ENCODE results near the gene KLC3. TPM values are rescaled to one million over a fixed set of nuclear protein-coding genes. Genes with fewer than 3 reads are reported as not detected.
A peak's percentile ranks its signal among the peaks of the same experiment; 100 is the strongest.

KLC3 gene
- total RNA-seq, 1 experiment from 2014 or later = 23.4 TPM

GRCh38 chr19:45305007-45305406 lies 35.5 kb upstream of the KLC3 start:
- Histone ChIP-seq H4K20me1 (ENCODE audit: low read length) (no peaks in the 10 kb centered on the region), H3K27ac (ENCODE audit: low read length) (no peak overlapping the region), H3K4me2 (ENCODE audit: low read length) (no peak overlapping the region), H3K4me3 (ENCODE audit: low read length) (no peak overlapping the region), H3K9me3 (ENCODE audit: low read length) (no peaks in the 10 kb centered on the region), H2AFZ (ENCODE audit: low read length) (no peak overlapping the region), H3K9ac (ENCODE audit: low read length) (no peak overlapping the region), H3K4me1 (ENCODE audit: insufficient read depth, low read length) (no peaks in the 10 kb centered on the region), H3K9me2 (replicated peaks; ENCODE audit: low read length) (no peaks in the 10 kb centered on the region), H3K27me3 (ENCODE audit: low read length) (no peaks in the 10 kb centered on the region), H3F3A (ENCODE audit: low read length, unreplicated experiment) (no peaks in the 10 kb centered on the region), H3K79me2 (ENCODE audit: low read length) (no peaks in the 10 kb centered on the region), H3K36me3 (ENCODE audit: low read depth, low read length) (no peaks in the 10 kb centered on the region)
- BruUV-seq (replicated peaks) = no TSS peak
- ChIA-PET POLR2A (ENCODE audit: unreplicated experiment) (no interaction called here), CTCF (no interaction called here)
- intact Hi-C loops (cut with micrococcal nuclease) = no loop called here
- TF ChIP-seq EZH2phosphoT487 (IDR thresholded peaks at IDR 0.05; ENCODE audit: borderline replicate concordance, low read length) = no peak
- DNase-seq (no peak), ATAC-seq (no peak)

- no TSS peak for BruUV-seq (replicated peaks)
- ChIA-PET CTCF (no interaction called here), POLR2A (ENCODE audit: unreplicated experiment) (no interaction called here)
- Histone ChIP-seq H3F3A (ENCODE audit: low read length, unreplicated experiment) (no peaks in the 10 kb centered on the region), H4K20me1 (ENCODE audit: low read length) (no peaks in the 10 kb centered on the region), H3K9ac (ENCODE audit: low read length) (no peak overlapping the region), H3K4me3 (ENCODE audit: low read length) (no peak overlapping the region), H3K9me3 (ENCODE audit: low read length) (no peaks in the 10 kb centered on the region), H2AFZ (ENCODE audit: low read length) (no peak overlapping the region), H3K9me2 (replicated peaks; ENCODE audit: low read length) (no peaks in the 10 kb centered on the region), H3K36me3 (ENCODE audit: low read depth, low read length) (no peaks in the 10 kb centered on the region), H3K27me3 (ENCODE audit: low read length) (no peaks in the 10 kb centered on the region), H3K79me2 (ENCODE audit: low read length) (no peaks in the 10 kb centered on the region), H3K4me1 (ENCODE audit: insufficient read depth, low read length) (no peaks in the 10 kb centered on the region), H3K27ac (ENCODE audit: low read length) (no peak overlapping the region), H3K4me2 (ENCODE audit: low read length) (no peak overlapping the region)
- TF ChIP-seq EZH2 (IDR thresholded peaks at IDR 0.05; ENCODE audit: low read length, unreplicated experiment) (no peak), EZH2phosphoT487 (IDR thresholded peaks at IDR 0.05; ENCODE audit: borderline replicate concordance, low read length) (no peak), CTCF (conservative IDR thresholded peaks at IDR 0.05; ENCODE audit: low read depth, low read length) (no peak)
- DNase-seq (no peak), ATAC-seq (no peak)
- intact Hi-C loops (cut with micrococcal nuclease) = no loop called here
These were observed 35.1 kb upstream of the KLC3 start for GRCh38 chr19:45305421-45305820.

GRCh38 chr19:45306040-45306439 lies 34.5 kb upstream of the KLC3 start:
- Histone ChIP-seq H3K9ac (ENCODE audit: low read length) (no peak overlapping the region), H3K27ac (ENCODE audit: low read length) (no peak overlapping the region), H3K4me2 (ENCODE audit: low read length) (no peak overlapping the region), H2AFZ (ENCODE audit: low read length) (no peak overlapping the region), H3F3A (ENCODE audit: low read length, unreplicated experiment) (no peaks in the 10 kb centered on the region), H4K20me1 (ENCODE audit: low read length) (no peaks in the 10 kb centered on the region), H3K27me3 (ENCODE audit: low read length) (no peaks in the 10 kb centered on the region), H3K36me3 (ENCODE audit: low read depth, low read length) (no peaks in the 10 kb centered on the region), H3K4me1 (ENCODE audit: insufficient read depth, low read length) (no peaks in the 10 kb centered on the region), H3K9me3 (ENCODE audit: low read length) (no peaks in the 10 kb centered on the region), H3K4me3 (ENCODE audit: low read length) (no peak overlapping the region), H3K79me2 (ENCODE audit: low read length) (no peaks in the 10 kb centered on the region), H3K9me2 (replicated peaks; ENCODE audit: low read length) (no peaks in the 10 kb centered on the region)
- BruUV-seq (replicated peaks) = TSS peak; percentile 15
- ATAC-seq (no peak), DNase-seq (no peak)
- ChIA-PET CTCF (no interaction called here), POLR2A (ENCODE audit: unreplicated experiment) (no interaction called here)
- TF ChIP-seq EZH2phosphoT487 (IDR thresholded peaks at IDR 0.05; ENCODE audit: borderline replicate concordance, low read length) = no peak
- TF ChIP-seq CTCF (conservative IDR thresholded peaks at IDR 0.05; ENCODE audit: low read depth, low read length) = no peak
- no peak for TF ChIP-seq EZH2 (IDR thresholded peaks at IDR 0.05; ENCODE audit: low read length, unreplicated experiment)
- intact Hi-C loops (cut with micrococcal nuclease) = no loop called here
